Dedifferentiated amniotic fluid mesenchymal stem cell (primary cell): ENCODE data around the gene NT5C2.
"Not testable (repeated sequence)": the region's sequence is repeated elsewhere in the genome, so short reads cannot be mapped to it uniquely, and the experiment has no call there.

Source experiments
- DNase-seq: peaks from one replicate; pipeline ENCODE4 v3.0.0-alpha.2; 2016; ENCODE audit errors: extremely low spot score

Gene NT5C2

DNA sequence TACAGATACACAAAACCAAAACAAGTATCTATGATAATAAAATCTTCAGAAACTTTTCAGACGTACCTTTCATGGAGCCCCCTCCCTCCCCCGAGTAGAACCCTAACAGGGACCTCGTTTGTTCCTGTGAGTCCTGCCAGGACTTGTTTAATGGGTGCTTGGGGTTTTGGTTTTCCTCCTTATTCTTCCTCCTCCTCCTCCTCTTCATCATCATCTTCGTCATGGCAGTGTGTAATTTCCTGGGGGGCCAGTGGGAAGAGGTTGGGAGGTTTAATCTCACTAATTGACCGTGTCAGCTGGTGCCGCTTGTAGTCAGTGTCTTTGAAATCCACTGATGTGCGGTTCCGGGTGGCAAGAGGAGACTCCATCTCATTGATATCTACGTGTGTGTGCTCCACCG, 103.6 kb downstream of the NT5C2 start:
- no peak for DNase-seq

DNA sequence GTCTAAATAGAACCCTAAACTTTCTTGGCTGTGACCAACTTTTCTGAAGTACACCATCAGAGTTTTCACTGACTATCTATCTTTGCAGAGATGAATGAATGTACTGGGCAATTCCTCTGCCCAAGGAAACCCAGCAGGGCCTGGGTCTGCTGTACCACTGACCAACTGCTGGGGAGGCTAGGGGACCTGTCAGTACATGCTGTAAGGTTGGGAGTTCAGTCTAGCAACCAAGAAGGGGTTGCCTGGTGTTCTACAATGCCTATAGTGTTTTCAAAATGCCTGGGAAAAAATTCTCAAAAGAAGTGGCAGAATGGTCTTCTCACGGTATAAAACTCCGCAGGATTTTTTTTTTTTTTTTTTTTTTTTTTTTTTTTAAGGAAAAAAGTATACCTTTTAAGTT, 106.3 kb downstream of the NT5C2 start:
- DNase-seq: no peak

DNA sequence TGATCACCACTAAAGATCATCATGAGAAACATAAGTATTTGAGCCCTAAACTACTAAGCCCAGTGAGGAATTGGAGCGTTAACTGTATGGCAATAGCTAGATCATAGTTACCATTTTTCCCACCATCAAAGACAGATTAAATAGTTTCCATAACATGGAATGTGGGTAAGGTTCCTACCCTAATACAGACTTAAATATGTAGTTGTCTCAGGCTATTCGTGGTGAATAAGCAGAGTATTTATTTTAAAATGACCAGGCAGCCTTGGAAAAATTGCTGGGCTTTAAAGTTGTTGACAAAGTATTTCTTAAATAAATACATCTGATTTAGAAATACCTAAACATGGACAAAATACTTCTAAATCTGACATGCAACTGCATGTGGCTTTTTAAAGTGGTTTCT, 106.8 kb downstream of the NT5C2 start:
- peak; percentile 32 for DNase-seq

DNA sequence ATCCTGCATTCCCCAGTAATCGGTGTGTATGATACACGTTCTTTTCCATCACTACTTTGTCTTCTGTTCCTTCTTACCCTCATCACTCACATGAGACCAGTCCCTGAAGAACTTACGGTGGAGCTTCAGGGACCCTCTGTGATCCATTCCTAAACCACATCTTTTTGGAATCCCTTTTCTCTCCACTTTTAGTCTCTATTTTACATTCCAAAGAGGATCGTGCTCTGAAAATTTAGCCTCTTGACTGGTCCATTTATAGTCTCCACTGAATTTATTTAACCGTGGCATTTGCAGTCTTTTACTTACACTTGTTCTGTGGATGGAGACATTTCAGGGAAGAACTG, 109.1 kb downstream of the NT5C2 start:
- no peak for DNase-seq

DNA sequence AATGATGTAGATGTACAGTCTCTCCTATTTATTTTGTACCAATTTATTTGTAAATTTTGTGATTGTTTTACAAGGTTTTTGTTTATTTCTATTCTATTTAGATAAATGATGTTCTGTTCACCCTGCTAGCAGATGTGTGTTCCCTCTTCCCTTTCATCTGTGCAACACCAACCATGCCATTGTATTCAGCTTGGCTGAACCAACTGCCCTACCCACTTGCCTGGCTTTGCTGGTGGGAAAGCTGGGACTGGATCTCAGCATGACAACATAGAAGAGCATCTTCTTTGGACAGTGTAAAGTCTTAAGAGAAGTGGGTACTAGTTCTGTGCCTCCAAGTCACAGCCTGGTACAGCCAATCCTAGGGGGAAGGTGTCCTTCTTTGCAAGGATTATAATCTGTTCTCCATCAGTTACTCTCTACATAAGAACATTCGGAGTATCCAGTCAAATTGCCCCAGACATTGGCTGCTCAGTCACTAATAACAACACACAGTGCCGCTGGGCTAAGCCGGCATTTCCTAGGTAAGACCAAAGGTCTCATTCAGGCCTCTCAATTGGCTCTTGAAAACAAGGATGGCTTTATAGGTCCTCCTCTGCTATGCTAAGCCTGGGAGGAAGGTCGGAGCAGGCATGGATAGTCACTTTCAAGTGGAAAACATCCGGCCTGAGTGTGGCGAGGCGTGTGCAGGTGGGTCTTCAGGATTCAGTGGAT, 109.7 kb downstream of the NT5C2 start:
- no peak for DNase-seq

DNA sequence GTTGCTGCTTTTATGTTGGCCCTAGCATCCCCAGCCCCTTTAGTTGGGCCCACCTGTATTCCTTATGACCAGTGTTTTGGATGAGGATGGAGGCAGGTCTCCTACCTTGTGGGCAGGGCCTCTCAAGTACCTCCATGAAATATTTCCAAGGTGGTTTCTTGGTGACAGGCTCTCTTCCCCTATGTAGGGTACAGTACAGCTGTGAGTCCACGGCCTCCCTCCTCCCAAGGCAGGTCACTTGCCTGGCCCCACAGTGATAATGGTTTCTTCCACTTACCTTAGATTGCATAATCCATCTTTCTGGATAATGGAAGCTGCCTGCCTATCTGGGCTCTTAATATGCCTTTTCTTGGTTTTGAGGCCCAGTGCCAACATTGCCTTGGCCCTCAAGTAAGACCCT, 110.4 kb downstream of the NT5C2 start:
- DNase-seq: no peak

DNA sequence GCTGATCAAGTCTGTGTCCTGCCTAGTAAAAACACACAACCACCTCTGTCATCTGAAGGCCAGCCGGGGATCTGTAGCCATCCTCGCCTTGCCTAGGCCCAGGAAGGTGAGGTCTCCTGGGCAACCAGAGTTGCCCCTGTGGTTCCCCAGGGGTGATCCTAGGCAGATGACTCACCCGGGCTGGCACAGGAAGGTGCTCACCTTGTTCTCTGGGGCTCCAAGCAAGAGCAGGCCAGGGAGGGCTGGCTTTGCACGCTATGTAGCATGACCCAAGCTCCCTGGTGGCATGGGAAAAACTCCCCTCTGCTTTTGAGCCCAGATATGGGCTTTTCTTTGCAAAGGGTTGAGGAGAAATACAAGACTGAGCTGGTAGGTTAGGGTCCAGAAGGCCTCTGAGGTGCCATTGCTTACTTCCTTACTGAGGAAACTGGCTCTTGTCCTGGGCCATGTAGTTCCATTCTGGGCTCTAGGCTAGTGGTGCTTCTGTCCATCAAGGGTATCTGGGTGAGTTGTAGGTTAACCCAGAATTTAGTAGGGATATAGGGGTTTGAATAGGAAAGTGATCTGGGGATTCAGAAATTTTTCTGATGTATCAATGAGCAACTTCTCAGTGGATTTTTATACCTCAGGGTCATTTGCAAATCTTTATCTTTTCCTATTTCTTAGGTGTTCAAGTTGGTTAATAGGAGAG, 112.0 kb downstream of the NT5C2 start:
- DNase-seq: no peak

DNA sequence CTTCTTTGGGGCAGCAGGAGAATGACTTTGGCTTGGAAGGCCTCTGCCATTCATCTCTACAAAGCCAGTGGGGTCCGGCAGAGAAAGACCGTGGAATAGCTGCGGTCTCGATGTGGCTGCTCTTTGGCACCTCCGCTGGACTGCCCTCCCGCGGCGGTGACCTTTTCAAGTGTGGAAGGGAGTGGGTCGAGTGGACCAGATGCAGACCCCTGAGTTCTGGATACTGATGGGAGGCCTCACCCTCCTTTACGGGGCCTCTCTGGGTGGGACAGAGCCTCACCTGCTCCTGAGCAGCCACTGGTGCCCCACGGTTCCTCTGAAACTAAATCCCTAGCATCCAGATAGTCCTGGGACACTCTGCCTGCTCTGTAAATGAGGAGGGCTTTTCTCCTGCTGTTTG, 113.1 kb downstream of the NT5C2 start:
- no peak for DNase-seq

DNA sequence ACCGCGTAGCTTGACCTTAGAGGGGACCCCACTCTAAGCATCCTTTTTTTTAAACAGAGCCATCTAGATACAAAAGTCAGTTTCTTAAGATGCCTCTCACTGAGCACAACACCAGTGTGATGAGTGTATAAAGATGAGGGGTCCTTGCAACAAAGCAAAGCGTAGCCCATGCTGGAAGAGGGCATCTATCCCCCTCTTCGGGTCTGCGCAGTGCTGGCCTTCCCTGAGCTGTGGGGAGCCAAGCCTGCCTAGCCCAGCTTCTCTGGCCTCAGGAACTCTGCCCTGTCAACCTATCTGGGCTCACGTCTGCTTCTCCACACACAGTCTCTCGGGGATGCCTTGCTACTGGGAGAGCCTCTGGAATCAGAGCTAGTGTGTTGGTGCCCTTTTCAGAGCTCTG, 114.0 kb downstream of the NT5C2 start:
- DNase-seq: no peak

DNA sequence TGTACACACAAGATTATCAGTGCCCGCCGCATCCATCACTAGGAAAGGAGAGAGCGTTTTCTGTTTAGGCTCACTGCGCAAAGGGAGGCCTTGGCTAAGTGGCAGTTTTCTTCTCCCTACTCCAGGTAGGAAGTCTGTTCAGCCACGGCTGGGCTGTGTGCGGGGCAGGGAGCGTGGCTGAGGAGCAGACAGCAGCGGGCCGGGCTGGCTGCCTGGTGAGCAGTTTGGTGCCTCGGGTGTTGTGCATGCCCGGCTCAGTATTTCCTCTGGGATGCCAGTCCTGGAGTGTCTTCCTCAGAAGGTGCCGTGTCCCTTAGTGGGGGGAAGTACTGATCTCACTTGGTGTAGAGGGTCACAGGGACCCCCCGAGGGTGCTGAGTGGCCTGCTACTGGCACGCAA, 114.4 kb downstream of the NT5C2 start:
- DNase-seq: no peak

DNA sequence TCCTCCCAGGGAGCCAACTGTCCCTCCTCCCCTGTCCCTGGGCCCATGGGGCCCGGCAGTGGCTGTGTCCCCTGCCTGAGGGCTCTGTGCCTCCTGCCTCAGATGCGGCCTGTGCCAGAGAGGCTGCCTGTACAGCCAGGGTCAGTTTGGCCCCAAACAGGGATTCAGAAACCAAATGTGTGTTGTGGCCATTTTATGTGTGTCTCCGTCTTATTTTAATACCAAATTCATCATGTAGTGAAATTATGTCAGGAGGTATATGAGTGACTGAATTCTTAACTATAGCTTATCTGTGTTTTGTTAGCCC, 114.8 kb downstream of the NT5C2 start:
- no peak for DNase-seq

DNA sequence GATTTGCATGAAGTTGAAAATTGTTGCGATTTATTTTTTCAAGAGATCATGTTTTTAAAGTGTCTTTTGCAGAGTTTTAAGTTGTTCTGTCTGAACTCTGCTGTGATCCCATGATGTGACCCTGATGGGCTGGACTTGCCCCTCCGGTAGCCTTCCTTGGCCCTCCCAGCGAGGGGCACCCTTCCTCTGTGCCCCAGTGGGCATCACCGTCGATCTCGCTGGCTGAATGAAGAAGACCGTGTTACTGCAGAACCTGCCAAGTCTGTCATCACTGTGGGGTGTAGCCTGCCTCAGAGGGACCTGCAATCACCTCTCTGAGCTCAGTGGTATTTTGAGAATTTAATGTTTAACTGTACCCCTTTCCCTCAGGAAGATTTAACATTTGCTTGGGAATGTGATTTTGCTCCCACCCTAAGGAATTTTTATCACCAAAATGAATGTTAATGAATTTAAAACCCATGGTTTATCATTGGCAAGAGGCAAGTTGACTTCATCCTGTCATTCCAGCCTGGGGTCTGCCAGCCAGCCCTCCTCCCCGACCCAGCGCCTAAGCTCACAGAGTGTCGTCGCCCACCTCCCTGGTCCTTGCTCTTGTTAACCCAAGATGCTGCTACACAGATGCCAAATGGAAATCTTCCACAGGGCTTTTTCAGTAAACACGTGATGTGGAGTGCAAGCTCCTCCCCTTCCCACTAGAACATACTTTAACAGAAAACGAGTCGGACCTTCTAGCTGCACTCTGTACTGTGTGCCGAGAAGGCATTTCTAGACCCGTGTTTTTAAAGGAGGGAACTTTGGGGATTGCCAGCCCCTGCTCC, 115.4 kb downstream of the NT5C2 start:
- DNase-seq: no peak

DNA sequence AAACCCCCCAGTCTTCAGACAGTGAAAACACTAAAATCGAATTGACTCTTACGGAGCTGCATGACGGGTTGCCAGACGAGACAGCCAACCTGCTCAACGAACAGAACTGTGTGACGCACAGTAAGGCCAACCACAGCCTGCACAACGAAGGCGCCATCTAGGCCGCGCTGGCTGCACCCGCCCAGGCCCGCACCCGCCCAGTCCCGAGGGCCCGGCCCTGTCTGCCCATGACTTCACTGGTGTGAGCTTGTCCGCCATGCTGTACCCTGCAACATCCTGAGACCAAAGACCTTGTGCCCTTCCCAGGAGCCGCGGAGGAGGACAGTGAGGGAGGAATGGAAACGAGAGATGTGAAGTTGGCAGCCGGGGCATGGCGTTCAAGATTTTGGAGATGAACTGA, 116.1 kb downstream of the NT5C2 start:
- DNase-seq: no peak

DNA sequence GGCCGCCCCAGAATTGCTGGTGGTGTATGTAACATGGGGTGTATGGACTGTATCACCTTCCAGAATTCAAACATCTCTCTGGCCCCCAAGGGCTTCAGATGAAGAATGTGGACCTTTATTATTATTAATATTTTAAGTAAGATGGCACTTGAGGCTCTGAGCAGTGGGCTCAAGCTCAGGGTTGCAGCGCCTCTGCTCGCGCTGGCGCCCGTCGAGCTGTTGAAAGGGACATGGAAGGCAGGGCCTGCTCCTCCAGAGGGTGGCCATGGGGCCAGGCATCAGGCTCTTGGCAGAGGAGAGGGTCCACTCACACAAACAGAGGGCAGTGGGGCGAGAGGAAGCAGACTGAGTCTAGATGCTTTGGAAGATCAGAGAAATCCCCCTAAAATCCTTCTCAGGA, 120.2 kb downstream of the NT5C2 start:
- DNase-seq: no peak

DNA sequence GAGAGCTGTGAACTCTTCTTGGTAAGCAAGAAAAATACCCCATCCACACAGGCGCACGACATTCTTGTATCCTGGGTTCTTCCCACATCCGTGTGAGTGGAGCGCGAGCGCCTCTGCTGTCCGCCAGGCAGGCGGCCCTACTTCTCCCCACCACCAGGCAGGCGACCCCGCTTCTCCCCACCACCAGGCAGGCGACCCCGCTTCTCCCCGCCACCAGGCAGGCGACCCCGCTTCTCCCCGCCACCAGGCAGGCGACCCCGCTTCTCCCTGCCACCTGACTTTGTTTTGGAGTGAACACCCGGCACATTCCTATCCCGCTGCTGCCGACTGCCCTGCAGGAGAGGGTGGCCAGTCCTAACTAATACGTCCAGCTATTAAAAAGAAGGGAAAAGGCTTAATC, 120.8 kb downstream of the NT5C2 start:
- no peak for DNase-seq

DNA sequence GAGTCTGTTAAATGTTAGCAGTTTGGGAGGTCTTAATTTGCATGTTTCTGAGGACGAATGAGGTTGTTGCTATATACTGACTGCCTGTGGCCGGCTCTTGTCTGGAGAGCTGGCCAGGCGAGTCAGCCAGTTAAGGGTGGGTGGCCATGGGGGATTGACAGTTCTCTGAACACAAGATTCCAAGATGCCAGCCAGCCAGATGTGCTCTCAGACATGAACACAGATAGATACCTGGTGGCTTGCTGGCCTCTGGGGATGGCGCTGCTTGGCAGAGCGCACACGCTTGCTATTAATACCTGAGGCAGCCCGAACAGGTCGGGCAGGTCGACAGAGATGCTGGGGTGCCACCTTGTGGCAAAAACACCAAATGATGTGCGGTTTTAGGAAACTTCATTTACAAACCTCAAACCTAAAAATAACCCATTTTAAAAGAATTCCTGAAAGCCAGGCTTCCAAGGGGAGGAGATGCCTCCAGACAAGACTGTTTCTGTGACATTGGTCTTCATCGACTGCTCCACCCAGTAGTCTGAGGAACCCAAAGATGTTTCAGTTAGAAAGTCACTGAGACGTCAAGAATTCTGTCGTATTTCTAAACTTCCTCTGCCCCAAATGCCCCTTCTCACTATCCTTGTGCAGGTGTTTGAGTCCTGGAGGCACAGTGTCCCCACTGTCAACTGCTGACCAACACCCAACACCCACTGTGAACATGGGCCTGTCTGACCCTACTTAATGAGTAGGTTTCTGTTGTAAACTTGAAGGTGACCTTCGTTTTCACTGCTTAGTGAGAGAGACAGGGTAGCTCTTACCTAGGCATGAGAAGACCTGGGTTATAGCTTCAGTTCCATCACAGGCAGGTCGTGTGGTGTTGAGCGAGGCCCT, 123.4 kb downstream of the NT5C2 start:
- no peak for DNase-seq

DNA sequence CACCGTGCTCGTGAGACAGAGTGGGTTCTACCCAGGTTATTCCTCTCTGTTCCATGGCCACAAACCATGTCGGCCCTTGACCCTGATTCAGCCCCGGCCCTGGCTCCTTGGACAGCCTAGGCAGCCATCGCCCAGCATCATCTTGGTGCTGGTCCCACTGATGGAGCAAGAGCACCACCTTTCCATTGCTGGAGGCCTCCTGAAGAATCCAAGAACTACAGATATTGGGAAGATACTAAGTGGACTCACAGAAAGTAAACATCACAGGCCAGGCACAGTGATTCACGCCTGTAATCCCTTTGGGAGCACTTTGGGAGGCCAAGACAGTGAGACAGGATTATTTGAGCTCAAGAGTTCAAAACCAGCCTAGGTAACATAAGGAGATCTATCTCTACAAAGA, 125.1 kb downstream of the NT5C2 start:
- DNase-seq: no peak

DNA sequence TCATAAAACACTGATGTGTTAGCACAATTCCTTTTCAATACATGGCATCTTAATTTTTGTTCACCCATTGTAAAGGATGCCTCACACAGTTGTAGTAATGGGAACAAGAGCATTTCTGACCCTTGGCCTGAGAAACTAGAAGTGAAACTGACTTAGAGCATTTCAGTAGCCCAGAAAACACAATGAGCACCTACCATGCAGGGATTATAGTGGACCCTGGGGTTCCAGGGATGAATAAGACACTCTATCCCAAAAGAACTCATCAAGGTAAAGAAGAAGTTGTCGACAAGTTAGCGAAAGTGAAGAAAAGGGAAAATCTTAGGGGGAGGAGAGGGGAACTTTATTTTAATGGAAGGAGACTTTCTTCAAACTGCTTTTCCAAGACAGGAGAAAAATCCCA, 125.6 kb downstream of the NT5C2 start:
- no peak for DNase-seq

DNA sequence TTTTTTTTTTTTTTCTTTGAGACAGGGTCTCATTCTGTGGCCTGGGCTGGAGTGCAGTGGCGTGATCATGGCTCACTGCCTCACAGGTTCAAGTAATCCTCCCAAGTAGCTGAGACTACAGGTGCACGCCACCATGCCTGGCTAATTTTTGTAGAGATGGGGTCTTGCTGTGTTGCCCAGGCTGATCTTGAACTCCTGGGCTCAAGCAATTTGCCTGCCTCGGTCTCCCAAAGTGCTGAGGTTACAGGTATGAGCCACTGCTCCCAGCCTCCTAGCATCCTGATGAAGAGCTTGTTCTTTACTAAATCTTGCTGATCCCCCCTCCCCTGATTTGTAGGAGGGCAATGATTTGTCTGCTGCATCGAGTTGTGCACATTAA, 126.0 kb downstream of the NT5C2 start:
- DNase-seq: not testable (repeated sequence)

DNA sequence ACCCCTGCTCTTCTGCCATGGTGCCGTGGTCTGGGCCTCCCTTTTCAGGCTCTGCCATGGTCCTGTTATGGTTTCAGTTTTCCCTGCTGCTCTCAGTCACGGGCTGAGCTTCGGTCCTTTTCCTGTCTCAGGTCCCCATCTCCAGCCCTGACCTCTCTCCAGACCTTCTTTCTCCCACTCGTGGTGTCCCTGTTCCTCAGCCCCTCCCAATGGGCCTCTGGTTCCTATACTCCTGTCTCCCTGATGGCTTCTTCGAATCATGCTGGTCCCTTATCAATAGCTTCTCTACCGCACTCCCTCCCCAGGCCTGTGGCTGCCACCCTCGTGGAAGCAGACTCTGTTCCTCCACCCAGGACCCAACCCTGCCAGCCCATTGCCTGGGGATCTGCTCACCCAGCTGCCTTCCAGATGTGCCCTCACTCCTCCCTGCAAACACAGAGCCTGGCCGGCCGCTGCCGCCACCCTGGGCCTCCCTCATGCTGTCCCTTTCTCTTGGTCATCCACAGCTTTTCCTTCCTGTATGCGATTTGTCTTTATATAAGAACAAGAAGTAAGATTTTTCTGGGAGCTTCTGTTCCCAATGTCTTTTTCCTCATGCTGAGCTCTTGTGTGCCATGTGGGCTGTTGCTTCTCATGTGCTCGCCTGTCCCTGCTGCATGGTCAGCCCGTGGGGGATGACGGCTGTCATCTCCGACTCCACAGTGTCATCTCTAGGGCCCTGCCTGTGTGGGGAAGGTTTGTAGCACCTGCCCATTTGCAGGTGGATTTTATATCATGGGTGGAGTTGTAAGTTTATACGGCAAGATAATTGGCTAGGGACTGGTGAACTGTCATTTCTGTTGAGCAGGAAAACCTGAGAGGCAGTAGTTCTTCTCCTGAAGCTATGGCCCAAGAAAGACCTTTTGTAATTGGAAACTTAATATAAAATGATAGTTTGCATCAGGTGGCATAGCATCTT, 126.7 kb downstream of the NT5C2 start:
- no peak for DNase-seq

DNA sequence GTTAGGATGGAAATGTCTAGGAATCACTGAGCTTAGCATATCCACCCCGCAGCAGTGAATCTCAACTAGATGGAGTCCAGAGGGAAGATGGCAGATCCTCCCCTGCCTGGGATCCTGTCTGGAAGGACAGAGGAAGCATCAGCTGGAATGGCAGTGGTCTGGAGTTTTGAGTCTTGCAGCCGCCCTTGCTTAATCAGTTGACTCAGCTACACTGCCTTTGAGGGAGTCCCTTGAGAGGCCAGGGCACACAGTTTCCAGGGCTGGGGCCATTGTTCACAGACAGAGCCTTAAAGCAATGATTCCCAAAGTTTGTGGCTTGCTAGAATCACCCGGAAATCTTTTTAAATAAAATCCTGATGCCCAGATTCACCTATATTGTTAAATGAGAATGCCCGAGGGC, 128.1 kb downstream of the NT5C2 start:
- DNase-seq: no peak
